GM19452 (cell line): Measurements from ENCODE around the gene PRKAR2B.
"Not testable (repeated sequence)": the region's sequence is repeated elsewhere in the genome, so short reads cannot be mapped to it uniquely, and the experiment has no call there.

ENCODE experiments used
- ATAC-seq: cut with Tn5 transposase; IDR thresholded peaks from one replicate; pipeline ENCODE4 v1.9.1; 2021; ENCODE audit not compliant: unreplicated experiment

Gene PRKAR2B

GRCh38 chr7:107115762-107116540 lies 71.4 kb downstream of the PRKAR2B start:
- no peak for ATAC-seq

DNA sequence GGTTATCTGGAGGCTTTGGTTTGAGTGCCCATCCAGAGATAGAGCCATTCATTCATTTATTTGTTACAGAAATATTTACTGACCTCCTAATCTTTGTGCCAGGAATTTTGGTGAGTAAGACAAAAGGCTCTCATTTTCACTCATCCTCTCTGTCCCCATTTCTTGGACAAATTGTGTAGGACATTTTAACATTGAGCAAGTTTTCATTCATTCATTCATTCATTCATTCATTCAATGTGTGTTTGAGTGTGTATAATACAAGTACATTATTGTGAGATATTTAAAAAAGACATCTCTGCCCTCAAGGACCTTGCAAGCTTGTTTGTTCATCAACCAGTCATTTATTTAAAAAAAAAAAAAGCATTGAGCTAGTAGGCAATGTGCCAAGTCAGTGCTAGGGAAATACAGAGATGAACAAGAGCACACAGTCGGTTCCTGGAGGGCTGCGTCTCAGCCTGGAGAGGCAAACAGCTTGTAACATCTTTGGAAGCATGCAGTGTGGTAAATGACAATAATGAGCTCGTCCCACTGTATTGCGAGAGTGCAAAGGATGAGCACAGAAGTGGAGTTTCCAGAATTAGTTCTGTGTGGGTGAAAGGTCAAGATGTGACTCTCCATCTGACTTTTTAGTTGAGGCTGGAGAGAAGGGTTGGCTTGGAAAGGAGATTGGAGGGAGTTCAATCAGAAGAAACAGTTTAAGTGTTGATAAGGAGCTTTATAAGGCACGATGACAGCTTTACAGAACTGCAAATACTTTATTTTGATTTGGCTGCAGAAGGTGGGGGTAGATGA lies 73.8 kb downstream of the PRKAR2B start:
- ATAC-seq, result no peak

DNA sequence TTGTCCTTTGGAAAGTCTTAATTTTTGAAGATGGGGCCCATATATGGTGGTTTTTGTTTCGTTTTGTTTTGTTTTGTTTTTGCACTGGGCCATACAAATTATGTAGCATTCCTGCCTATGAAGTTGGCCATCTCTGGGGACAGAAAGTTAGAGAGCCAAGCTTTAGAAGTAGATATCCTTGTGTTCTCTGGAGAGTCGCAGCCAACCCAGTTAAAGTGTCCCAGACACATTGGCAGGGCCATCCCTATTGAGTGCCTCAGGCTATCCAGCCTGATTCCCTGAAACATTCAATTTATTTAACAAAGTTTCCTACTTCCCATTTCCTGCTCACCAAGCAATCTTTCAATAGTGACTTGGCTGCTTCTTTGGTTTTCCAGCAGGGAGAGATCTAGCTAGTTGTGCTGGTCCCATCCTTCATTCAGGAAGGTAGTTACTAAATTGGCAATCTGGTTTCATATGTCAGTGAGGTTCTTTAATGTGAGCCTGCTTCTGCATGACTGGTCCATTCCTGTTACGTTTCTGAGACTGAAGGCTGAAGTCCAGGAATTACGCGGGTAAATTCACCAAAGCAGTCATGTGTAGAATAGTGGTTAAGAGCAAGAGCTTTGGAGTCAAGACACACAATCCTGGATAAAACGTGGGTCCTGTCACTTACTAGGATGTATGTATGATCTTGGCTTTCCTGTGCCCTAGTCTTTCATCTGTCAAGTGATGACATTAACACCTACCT lies 75.0 kb downstream of the PRKAR2B start:
- no peak for ATAC-seq

DNA sequence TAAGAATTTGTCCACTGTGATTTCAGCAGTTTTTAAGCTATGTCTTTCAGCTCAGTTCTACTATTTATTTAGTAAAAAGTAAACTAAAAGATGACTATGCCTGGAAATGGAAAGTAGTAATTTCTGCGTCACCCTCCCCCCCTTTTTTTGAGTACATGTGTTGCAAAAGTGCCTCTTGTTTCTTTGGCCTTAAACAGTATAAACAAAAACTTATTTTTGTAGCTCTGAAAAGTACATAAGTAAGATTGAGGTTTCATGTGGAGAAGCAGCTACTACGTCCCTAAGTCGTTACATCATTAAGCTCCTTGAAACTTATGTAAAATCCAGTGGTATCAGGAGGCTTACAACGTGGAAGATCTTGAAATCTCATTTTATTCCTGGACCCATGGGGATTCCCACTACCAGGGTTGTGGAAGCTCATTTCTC lies 78.0 kb downstream of the PRKAR2B start:
- ATAC-seq, result no peak

DNA sequence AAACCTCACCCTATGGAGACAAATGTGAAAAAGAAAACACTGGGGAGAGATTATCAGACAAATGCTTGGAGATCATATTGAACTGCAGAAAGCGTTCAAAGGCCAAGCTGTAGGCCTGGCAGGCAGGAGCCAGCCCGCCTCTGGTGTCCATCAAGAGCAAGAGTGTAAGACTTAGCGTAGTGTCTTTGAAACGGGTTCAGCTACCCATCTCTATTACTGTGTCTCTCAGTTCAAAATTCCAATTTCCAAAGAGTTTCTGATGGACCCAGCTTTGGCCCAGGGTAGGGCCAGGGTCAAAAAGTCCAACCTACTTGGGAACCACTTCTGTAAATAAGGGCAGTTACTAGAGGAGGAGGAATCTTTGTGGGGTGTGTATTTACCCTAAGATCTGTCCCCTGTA lies 78.9 kb downstream of the PRKAR2B start:
- ATAC-seq, result no peak

DNA sequence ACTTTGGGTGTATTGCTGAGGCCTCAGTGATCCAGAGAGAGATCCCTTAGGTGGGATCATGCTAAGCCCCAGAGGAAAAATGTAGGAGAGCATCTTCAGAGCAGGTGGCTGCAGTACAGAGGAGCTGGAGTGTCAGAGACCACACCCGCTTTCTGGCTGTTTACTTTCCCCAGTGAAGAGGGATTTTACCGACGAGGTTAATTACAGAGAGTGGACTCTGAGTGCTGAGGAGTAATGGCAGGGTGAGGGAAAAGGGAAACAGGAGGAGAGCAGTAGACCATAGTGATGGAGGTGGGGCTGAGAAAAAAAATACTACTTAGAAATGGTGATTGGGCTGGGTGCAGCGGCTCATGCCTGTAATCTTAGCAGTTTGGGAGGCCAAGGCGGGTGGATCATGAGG lies 81.0 kb downstream of the PRKAR2B start:
- no peak for ATAC-seq

DNA sequence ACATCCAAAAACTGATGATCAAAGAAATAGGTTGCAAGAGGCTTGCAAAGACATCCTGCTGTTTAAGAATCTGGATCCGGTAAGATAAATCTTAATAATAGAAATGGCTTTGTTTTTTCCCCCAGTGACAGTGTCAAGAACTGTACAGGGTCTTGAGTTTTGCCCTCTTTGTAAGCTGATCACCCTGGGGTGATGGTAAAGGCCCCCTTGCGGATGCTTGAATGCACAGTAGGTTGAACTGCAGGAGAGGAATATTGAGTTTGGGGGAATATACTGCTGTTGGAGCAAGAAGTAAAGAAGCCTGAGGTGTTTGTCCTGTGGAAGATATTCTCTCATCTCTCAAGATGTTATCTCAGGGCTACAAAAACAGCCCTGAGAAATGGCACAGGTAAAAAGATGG lies 83.7 kb downstream of the PRKAR2B start:
- no peak for ATAC-seq

DNA sequence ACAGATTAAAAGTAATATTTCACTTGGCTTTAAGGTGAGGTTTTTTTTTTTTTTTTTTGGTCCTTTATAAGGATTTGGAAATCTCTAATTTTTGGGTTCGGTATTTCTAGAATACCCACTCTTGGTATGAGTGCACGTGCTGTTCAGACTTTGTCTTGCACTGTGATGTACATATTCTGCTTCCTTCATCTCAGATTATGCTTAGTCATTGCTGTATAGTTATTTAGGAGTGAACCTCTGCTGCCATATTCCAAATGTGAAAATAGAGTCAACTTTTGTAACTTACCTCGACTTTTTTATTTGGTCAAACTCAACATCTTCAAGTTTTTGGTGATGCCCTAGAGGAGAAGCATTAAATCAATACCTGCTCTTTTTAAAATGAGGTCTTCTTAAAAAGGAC lies 84.2 kb downstream of the PRKAR2B start:
- ATAC-seq, result no peak

- no peak for ATAC-seq
These were observed 86.1 kb downstream of the PRKAR2B start for GRCh38 chr7:107130487-107131220.

DNA sequence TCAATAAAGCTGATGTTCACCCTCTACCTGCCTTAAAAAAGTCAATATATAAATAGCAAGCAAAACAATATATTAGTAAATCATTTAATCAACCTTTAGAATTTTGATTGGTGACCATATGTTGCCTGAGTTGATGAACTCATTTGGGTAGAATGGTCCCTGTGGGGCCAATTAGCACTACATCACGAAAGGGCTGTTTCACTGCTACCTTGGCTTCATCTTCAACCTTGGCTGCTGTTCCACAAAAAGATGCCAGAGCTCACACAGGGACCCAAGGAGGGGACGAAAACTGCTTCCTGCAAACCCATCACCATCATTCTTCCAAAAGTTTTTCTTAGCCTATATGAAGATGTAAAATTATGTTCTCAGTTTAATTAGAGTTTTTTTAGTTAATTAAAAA lies 88.9 kb downstream of the PRKAR2B start:
- ATAC-seq, result no peak

DNA sequence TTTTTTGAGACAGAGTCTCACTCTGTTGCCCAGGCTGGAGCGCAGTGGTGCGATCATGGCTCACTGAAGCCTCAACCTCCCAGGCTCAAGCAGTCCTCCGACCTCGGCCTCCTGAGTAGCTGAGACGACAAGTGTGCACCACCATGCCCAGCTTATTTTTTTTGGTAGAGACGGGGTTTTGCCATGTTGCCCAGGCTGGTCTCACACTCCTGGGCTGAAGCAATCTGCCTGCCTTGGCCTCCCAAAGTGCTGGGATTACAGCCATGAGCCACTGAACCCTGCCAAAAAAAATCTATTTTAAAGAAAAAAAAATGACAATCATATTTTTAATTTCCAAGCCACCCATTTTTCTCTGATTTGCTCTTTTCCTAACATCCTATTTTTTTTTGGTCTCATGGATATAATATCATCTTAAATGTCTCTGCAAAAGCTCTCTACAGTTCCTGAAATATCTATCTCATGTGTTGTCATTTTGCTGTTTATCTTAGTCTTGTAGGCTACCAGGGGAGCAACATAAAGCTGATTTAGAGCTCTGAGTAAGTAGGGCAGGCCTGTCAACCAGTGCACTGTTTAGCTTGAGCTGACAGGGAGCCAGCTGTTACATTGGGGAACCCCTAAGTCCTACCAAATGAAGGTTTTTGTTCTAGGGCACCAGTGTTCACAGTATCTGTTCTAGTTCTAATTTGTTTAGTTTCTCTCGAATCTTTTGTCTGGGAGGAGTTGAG lies 94.4 kb downstream of the PRKAR2B start:
- no peak for ATAC-seq

- ATAC-seq, result not testable (repeated sequence)
These were observed 99.4 kb downstream of the PRKAR2B start for GRCh38 chr7:107143875-107144274.

DNA sequence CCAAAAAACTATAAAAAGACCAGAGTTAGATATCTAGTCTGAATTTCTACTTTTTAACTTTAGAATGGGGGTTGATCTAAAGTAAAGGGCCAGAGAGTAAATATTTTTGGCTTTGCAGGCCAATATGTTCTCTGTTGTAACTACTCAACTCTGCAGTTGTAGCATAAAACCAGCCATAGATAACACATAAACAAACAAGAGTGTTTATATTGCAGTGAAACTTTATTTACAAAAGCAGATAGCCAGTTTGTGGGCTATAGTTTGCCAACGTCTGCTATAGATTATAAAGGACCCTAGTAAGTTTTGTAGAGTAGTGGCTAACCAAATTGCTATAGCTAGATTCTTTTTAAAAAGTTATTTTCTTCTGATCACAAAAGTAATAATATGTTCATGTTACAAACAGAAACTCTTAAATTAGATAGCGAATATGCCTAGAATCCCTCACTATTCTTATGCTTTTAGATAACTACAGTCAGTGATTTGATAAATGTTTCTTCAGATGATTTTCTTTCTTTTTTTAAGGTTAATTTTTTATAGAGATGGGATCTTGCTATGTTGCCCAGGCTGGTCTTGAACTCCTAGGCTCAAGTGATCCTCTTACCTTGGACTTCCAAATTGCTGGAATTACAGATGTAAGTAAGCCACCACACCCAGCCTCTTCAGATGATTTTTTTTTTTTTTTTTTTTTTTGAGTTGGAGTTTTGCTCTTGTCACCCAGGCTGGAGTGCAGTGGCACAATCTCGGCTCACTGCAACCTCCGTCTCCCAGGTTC lies 100.7 kb downstream of the PRKAR2B start:
- no peak for ATAC-seq

GRCh38 chr7:107147464-107148393 lies 103.2 kb downstream of the PRKAR2B start:
- no peak for ATAC-seq

DNA sequence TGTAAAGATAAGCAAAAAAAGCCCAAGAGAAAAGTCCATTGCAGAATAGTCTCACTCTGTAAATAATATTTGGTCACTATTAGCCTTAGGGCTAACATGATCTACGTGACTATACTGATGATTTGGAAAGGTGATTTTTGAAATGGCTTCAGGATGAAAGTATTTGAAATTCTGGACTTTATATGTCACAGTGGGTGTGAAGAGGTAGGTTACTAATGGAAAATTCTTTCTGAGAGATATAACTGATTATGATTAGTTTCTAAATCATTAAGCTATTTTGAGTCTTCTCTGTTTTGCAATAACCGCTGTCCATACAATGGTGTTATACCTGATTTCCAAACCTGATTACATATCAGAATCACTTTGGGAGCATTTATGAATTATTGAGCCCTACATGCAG lies 104.2 kb downstream of the PRKAR2B start:
- no peak for ATAC-seq

- no peak for ATAC-seq
These were observed 105.4 kb downstream of the PRKAR2B start for GRCh38 chr7:107149863-107150262.

DNA sequence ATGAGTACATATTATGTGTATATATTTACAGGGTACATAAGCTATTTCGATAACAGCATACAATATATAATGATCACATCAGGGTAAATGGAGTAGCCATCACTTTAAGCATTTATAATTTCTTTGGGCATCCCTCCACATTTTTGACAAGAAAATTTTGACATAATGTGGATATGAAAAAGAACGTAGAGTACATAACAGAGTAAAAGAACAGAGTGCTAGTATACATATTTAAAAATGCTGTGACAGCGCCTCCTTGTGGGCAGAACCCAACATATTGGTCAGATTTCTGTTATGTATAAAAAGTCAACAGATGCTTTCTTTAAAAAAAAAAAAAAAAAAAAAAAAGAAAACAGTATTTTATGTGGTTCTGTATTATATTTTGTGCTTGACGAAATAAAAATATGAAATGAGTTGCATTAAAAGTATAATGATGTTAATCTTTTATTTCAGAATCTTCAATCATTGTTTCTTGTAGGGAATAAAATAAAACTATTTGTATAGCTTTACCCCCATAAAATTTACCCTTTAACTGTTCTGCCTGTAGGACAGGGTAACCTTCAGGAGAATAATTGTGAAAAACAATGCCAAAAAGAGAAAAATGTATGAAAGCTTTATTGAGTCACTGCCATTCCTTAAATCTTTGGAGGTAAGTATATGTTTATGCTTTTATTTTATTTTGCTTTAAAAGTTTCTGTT lies 106.0 kb downstream of the PRKAR2B start:
- no peak for ATAC-seq

DNA sequence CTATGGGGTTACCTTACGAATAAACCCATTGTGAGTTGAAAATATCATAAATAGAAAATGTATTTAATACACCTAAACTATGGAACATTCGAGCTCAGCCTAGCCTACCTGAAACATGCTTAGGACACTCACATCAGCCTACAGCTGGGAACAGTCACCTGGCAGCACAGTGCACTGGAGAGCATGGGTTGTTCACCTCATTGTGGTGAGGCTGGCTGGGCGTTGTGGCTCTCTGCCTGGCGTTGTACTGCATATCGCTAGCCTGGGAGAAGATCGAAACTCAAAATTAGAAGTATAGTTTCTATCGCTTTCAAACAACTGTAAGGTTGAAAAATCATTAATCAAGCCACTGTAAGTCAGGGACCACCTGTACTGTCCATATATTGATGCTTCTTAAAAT lies 107.0 kb downstream of the PRKAR2B start:
- no peak for ATAC-seq
